GM23248 (cell line): Measurements from ENCODE around the gene PDIK1L.

Experiments used
- EZH2 ChIP-seq: fragments of 200-600 bp; sonication (generic); IDR thresholded peaks from 2 replicates; pipeline ENCODE4 v1.6.1; 2018; ENCODE audit warnings: antibody characterized with exemption, mild to moderate bottlenecking; ENCODE audit not compliant: insufficient read depth, poor library complexity, severe bottlenecking
- EZH2phosphoT487 ChIP-seq: fragments of 200-600 bp; sonication (generic); IDR thresholded peaks from 2 replicates; pipeline ENCODE4 v1.6.1; 2018; ENCODE audit warnings: antibody characterized with exemption, moderate library complexity, mild to moderate bottlenecking, low read depth; ENCODE audit not compliant: insufficient read depth

GRCh38 chr1:26158271-26158907 is 46.8 kb downstream of the PDIK1L start:
- TF ChIP-seq EZH2: no peak
- TF ChIP-seq EZH2phosphoT487: no peak
